Kidney (tissue), 22 donors: ENCODE measurements around the gene CD84. TPM values are rescaled to one million over a fixed set of nuclear protein-coding genes. Genes with fewer than 3 reads are reported as not detected.
A peak's percentile ranks its signal among the peaks of the same experiment; 100 is the strongest.
"Not testable (repeated sequence)": the region's sequence is repeated elsewhere in the genome, so short reads cannot be mapped to it uniquely, and the experiment has no call there.

Experiments used
- DNase-seq, 5 donors: peaks; one replicate each; pipeline ENCODE4 v3.0.0-alpha.2; 2013 to 2020
- FAIRE-seq: peaks from 2 replicates; lab custom pipeline; 2012; peaks lifted over from hg19 to GRCh38; lab: Jason Lieb, UNC
- H3K27ac ChIP-seq, 2 donors: one replicate each; pipeline ENCODE4 v1.7.0; 2013; ENCODE audit warnings: low read depth in 2 of 2, low read length in 2 of 2, inconsistent platforms in 1 of 2
- H3K27me3 ChIP-seq: one replicate; pipeline ENCODE4 v1.7.1; 2013; ENCODE audit warnings: low read length, inconsistent platforms; ENCODE audit not compliant: control insufficient read depth, insufficient read depth
- H3K36me3 ChIP-seq, 3 donors: one replicate each; pipeline versions ENCODE4 v1.7.0 to v1.7.1; 2013; ENCODE audit warnings: low read length in 3 of 3, control low read depth in 1 of 3, inconsistent platforms in 1 of 3; ENCODE audit not compliant: insufficient read depth in 3 of 3, control insufficient read depth in 2 of 3
- H3K4me1 ChIP-seq, 3 donors: one replicate each; pipeline versions ENCODE4 v1.7.0 to v1.7.1; 2013; ENCODE audit warnings: low read length in 3 of 3, inconsistent platforms in 1 of 3, low read depth in 1 of 3; ENCODE audit not compliant: control insufficient read depth in 2 of 3, insufficient read depth in 2 of 3
- H3K4me3 ChIP-seq, 3 donors: one replicate each; pipeline versions ENCODE4 v1.7.0 to v1.8.1; 2013; ENCODE audit warnings: low read length in 3 of 3, control low read depth in 1 of 3, inconsistent platforms in 1 of 3
- H3K9ac ChIP-seq, 3 donors: one replicate each; pipeline versions ENCODE4 v1.7.0 to v1.7.1; 2013; ENCODE audit warnings: low read length in 3 of 3, control low read depth in 1 of 3, inconsistent platforms in 1 of 3
- H3K9me3 ChIP-seq, 3 donors: one replicate each; pipeline versions ENCODE4 v1.7.0 to v1.7.1; 2013; ENCODE audit warnings: low read length in 3 of 3, control low read depth in 1 of 3, inconsistent platforms in 1 of 3; ENCODE audit not compliant: control insufficient read depth in 2 of 3, insufficient read depth in 1 of 3
- CTCF ChIP-seq: IDR thresholded peaks from 3 replicates; pipeline ENCODE4 v1.5.1; 2012; ENCODE audit warnings: mild to moderate bottlenecking, moderate library complexity, borderline replicate concordance; ENCODE audit not compliant: insufficient read depth; ENCODE audit errors: extremely low read depth
- intact Hi-C: fragments of 100-400 bp; cut with DNase I; formaldehyde crosslinking; loops from one replicate; pipeline ENCODE4 v1.11.1; 2022
- long read RNA-seq, 10 donors: library from polyadenylated mRNA in 1 of 10; unstranded in 1 of 10; transcript quantifications; one replicate each; pipeline ENCODE4 v2.0.0 and lab custom pipeline, GENCODE V29; 2021 to 2026
- polyA plus RNA-seq: library from polyadenylated mRNA; stranded (reverse); fragments of 350-450 nt; fragmentation: Illumina TruSeq; extraction: RNeasy Lipid Tissue Mini Kit (QIAGEN cat#74804); gene quantifications from one replicate; pipeline ENCODE4 v1.2.3, GENCODE V29; 2014; ENCODE audit warnings: low read depth, low replicate concordance; ENCODE audit not compliant: insufficient read depth
- total RNA-seq: library from RNA; stranded (reverse); fragmentation: NEBNext Ultra II Directional; extraction: Animal tissue kit (Norgen Biotek cat#: 25700); gene quantifications from one replicate; pipeline ENCODE4 v1.2.1, GENCODE V29; 2021
- donor health status: control.
- donor health status: control.
- donor health status: control.
- donor health status: control.
- donor health status: control.
- donor health status: DM: yes; HTN: yes; CAD: no.
- donor health status: Normal renal cell carcinoma (clear cell type).

CD84 gene
- total RNA-seq (17.5 TPM), polyA plus RNA-seq (0.30 TPM)
- long read RNA-seq, donor 1: 0 reads
- long read RNA-seq, donor 2: 0 reads
- long read RNA-seq, donor 3: 0 reads
- long read RNA-seq, donor 4: 0 reads
- long read RNA-seq, donor 5: 0 reads
- long read RNA-seq, donor 6: 0 reads
- long read RNA-seq, donor 7, partial matches to known transcripts: 1 of 1 reads
- long read RNA-seq, donor 7, other reads (novel, unspliced or antisense): 0 of 1 reads
- long read RNA-seq, donor 8: 0 reads
- long read RNA-seq, donor 9: 0 reads
- long read RNA-seq, donor 10: 0 reads

- FAIRE-seq (no peak), DNase-seq (no peak)
- intact Hi-C loops: no loop called here
- Histone ChIP-seq H3K4me1 (no peaks in the 10 kb centered on the region), H3K4me3 (peak within 1 kb of the TSS in 1 of 3 donors; percentile 19), H3K9me3 (no peaks in the 10 kb centered on the region), H3K27me3 (no peaks in the 10 kb centered on the region), H3K27ac (no peak within 1 kb of the TSS), H3K9ac (no peak within 1 kb of the TSS), H3K36me3 (no peaks in the 10 kb centered on the region)
- TF ChIP-seq CTCF: no peak
Measured at GRCh38 chr1:160579216-160579701, at the start of gene CD84. CD84 (minus strand) TSS chr1:160579496; CDS start chr1:160579437, 59 bp downstream.

GRCh38 chr1:160628799-160629263 is 49.5 kb upstream of the CD84 start:
- TF ChIP-seq CTCF: no peak
- Histone ChIP-seq H3K27me3 (no peaks in the 10 kb centered on the region), H3K9me3 (no peaks in the 10 kb centered on the region), H3K4me1 (no peaks in the 10 kb centered on the region), H3K4me3 (no peak overlapping the region), H3K9ac (no peak overlapping the region), H3K27ac (no peak overlapping the region), H3K36me3 (no peaks in the 10 kb centered on the region)
- DNase-seq (no peak), FAIRE-seq (no peak)
- intact Hi-C loops: no loop called here

GRCh38 chr1:160627677-160628289 is 48.5 kb upstream of the CD84 start:
- H3K9me3 ChIP-seq, H3K4me3 ChIP-seq, H3K27ac ChIP-seq, H3K27me3 ChIP-seq, intact Hi-C loops, H3K36me3 ChIP-seq, DNase-seq, H3K4me1 ChIP-seq, FAIRE-seq, H3K9ac ChIP-seq: not testable (repeated sequence)
